ENCODE measurements around the gene BICC1. TPM values are rescaled to one million over a fixed set of nuclear protein-coding genes. Genes with fewer than 3 reads are reported as not detected.

The BICC1 gene
- total and polyA plus RNA-seq, 8 donors = 0.29 to 25.0 (median 4.5) TPM

GRCh38 chr10:58817201-58817846 is 304.7 kb downstream of the BICC1 start:
- no peak for TF ChIP-seq POLR2A (IDR thresholded peaks at IDR 0.05)
- peak in 1 of 3 donors; percentile 13 for TF ChIP-seq POLR2AphosphoS5 (IDR thresholded peaks at IDR 0.05)
- DNase-seq = peak in 1 of 2 donors; percentile 39
- H3K4me3 ChIP-seq = no peak overlapping the region
- H3K36me3 ChIP-seq = no peaks in the 10 kb centered on the region
- peak overlapping the region in 2 of 5 donors; percentile 15 to 41 for H3K27ac ChIP-seq
- no peaks in the 10 kb centered on the region for H3K9me3 ChIP-seq
- H3K27me3 ChIP-seq = no peaks in the 10 kb centered on the region
- intact Hi-C loops (cut with DNase I; ENCODE audit: low total_unique reads) = no loop called here
- peaks cover 0 to 22% (median 5%) of the 10 kb centered on the region in 4 donors for H3K4me1 ChIP-seq
- WGBS, 5 donors = 41 to 69% (median 49%) methylated on average over 2 of the region's 2 CpGs

GRCh38 chr10:58818900-58819299 is 306.2 kb downstream of the BICC1 start:
- Histone ChIP-seq H3K36me3 (no peaks in the 10 kb centered on the region), H3K27me3 (no peaks in the 10 kb centered on the region), H3K9me3 (no peaks in the 10 kb centered on the region), H3K4me3 (no peak overlapping the region), H3K4me1 (peaks cover 0 to 22% (median 5%) of the 10 kb centered on the region in 4 donors), H3K27ac (no peak overlapping the region)
- DNase-seq = peak in 1 of 2 donors; percentile 71
- 0 to 17% (median 11%) methylated on average over 1 of the region's 1 CpG for WGBS, 5 donors
- intact Hi-C loops (cut with DNase I; ENCODE audit: low total_unique reads) = no loop called here
- no peak for TF ChIP-seq POLR2AphosphoS5 (IDR thresholded peaks at IDR 0.05)
- no peak for TF ChIP-seq POLR2A (IDR thresholded peaks at IDR 0.05)
- TF ChIP-seq CTCF (IDR thresholded peaks at IDR 0.05) = no peak
- TF ChIP-seq EP300 (IDR thresholded peaks at IDR 0.05) = no peak

- Histone ChIP-seq H3K4me3 (no peak overlapping the region), H3K9me3 (no peaks in the 10 kb centered on the region), H3K27ac (no peak overlapping the region), H3K36me3 (no peaks in the 10 kb centered on the region), H3K4me1 (peaks cover 0 to 22% (median 5%) of the 10 kb centered on the region in 4 donors), H3K27me3 (no peaks in the 10 kb centered on the region)
- WGBS, 5 donors = 63 to 87% (median 76%) methylated on average over 1 of the region's 1 CpG
- DNase-seq = no peak
- TF ChIP-seq POLR2A (IDR thresholded peaks at IDR 0.05) (no peak), POLR2AphosphoS5 (IDR thresholded peaks at IDR 0.05) (no peak), EP300 (IDR thresholded peaks at IDR 0.05) (no peak), CTCF (IDR thresholded peaks at IDR 0.05) (no peak)
- intact Hi-C loops (cut with DNase I; ENCODE audit: low total_unique reads) = no loop called here
These were observed 307.7 kb downstream of the BICC1 start for GRCh38 chr10:58820386-58820785.

- H3K36me3 ChIP-seq = no peaks in the 10 kb centered on the region
- no peak overlapping the region for H3K4me3 ChIP-seq
- peak overlapping the region in 1 of 5 donors; percentile 11 for H3K27ac ChIP-seq
- H3K9me3 ChIP-seq = no peaks in the 10 kb centered on the region
- no peaks in the 10 kb centered on the region for H3K27me3 ChIP-seq
- intact Hi-C loops (cut with DNase I; ENCODE audit: low total_unique reads) = no loop called here
- WGBS, 5 donors = 65 to 80% (median 70%) methylated on average over 7 of the region's 7 CpGs
- TF ChIP-seq CTCF (IDR thresholded peaks at IDR 0.05) (no peak), POLR2AphosphoS5 (IDR thresholded peaks at IDR 0.05) (no peak), EP300 (IDR thresholded peaks at IDR 0.05) (no peak)
- DNase-seq = peak in 1 of 2 donors; percentile 58
- peaks cover 0 to 22% (median 5%) of the 10 kb centered on the region in 4 donors for H3K4me1 ChIP-seq
These were observed 308.4 kb downstream of the BICC1 start for GRCh38 chr10:58820861-58821751.
